Fibroblast of the aortic adventitia (primary cell): ENCODE data around the gene MRRF. TPM values are rescaled to one million over a fixed set of nuclear protein-coding genes. Genes with fewer than 3 reads are reported as not detected.

Source experiments
- DNase-seq: peaks from one replicate; pipeline ENCODE4 v3.0.0-alpha.2; 2010; ENCODE audit warnings: low read depth
- H3K4me3 ChIP-seq: 2 replicates; pipeline ENCODE4 v1.5.1; 2011; ENCODE audit warnings: low read depth, mild to moderate bottlenecking, control low read depth, low read length, moderate library complexity
- total RNA-seq: library from RNA; depleted of rRNA; stranded (reverse); fragments of >200 nt; gene quantifications from 2 replicates; pipeline ENCODE4 v1.2.3, GENCODE V29; 2012; ENCODE audit warnings: low replicate concordance
- TF ChIP-seq, protein P1 (sequence below): IDR thresholded peaks from 2 replicates; pipeline ENCODE4 v1.5.1; 2011; ENCODE audit warnings: mild to moderate bottlenecking, low read length, control low read depth, inconsistent platforms; ENCODE audit not compliant: insufficient read depth

The MRRF gene
- total RNA-seq, 1 donor = 40.0 TPM

DNA sequence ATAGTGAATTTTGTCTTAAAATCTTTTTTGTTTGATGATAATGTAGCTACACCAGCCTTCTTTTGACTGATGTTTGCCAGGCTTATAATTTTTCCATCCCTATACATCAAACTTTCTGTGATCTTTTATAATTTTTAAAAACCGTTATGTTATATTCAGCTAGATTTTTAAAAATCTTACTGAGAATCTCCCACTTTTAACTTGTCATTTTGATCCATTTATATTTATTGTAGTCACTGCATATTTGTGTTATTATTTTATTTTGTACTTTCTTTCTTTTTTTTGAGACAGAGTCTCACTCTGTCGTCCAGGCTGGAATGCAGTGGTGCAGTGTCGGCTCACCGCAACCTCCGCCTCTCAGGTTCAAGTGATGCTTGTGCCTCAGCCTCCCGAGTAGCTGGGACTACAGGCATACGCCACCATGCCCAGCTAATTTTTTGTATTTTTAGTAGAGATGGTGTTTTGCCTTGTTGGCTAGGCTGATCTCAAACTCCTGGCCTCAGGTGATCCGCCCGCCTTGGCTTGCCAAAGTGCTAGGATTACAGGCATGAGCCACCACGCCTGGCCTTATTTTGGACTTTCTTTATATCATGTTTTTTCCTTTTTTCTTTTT, 12.7 kb downstream of the MRRF start:
- no peak for DNase-seq
- TF ChIP-seq, protein P1, sequence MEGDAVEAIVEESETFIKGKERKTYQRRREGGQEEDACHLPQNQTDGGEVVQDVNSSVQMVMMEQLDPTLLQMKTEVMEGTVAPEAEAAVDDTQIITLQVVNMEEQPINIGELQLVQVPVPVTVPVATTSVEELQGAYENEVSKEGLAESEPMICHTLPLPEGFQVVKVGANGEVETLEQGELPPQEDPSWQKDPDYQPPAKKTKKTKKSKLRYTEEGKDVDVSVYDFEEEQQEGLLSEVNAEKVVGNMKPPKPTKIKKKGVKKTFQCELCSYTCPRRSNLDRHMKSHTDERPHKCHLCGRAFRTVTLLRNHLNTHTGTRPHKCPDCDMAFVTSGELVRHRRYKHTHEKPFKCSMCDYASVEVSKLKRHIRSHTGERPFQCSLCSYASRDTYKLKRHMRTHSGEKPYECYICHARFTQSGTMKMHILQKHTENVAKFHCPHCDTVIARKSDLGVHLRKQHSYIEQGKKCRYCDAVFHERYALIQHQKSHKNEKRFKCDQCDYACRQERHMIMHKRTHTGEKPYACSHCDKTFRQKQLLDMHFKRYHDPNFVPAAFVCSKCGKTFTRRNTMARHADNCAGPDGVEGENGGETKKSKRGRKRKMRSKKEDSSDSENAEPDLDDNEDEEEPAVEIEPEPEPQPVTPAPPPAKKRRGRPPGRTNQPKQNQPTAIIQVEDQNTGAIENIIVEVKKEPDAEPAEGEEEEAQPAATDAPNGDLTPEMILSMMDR = no peak
- no peak overlapping the region for H3K4me3 ChIP-seq

DNA sequence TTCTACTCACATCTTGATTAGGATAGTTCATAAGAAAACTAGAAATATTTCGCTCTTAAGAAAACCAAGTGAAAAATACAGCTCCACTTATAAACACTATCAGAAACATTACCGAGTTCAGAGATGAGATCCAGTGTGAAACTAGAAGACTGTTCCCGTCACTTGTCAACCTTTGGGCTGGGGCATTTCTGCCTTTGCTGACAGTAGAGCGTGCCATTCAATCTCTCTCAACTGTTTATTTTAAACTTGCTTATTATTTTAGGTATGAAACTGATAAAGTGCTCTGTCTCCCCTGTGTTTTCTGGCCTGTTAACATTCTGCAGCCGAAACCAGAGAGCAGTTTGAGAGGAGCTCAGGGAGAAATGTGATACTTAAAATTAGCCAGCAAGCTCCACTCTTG, 16.7 kb downstream of the MRRF start:
- no peak for DNase-seq
- TF ChIP-seq, protein P1 = no peak
- H3K4me3 ChIP-seq = no peak overlapping the region

DNA sequence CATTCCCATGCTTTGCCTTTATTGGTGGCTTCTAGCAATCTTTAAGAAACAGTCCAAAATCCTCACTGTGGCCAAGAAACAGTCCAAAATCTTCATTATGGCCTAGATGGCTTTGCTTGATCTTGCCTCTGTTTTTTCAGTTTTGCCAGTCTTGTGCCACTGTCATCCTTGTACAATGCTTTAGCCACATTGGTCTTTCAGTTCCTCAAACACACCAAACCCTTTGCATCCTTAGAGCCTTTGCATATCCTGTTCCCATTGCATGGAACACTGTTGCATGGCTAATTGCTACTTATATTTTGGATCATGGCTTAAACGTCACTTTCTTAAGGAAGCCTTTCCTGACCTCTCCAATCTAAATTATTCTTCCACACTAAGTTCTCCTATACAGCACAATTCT, 22.1 kb downstream of the MRRF start:
- H3K4me3 ChIP-seq = no peak overlapping the region
- TF ChIP-seq, protein P1 = no peak
- no peak for DNase-seq

DNA sequence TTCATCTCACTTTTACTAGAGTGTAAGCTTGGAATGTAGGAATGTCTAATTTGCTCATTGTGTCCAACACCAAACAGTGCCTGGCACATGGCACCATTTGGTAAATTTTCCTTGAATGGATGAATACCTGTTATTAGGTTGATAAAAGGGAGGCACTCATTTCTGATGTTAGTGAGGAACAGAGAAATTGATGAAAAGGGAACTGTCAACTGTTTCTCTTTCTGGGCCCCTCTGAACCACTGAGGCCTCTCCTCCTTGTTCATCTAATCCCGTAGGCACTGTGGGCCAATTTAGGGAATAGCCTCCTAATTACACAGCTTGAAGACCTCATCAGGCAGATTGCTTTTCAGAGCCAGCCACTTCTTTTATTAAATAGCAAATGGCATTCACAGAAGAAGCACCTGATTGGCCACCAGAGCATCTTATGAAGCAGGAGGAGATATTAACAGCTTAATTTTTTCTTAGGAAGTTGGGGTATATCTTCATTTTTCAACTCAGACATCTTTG, 22.6 kb downstream of the MRRF start:
- DNase-seq = no peak
- H3K4me3 ChIP-seq = no peak overlapping the region
- TF ChIP-seq, protein P1 = no peak

DNA sequence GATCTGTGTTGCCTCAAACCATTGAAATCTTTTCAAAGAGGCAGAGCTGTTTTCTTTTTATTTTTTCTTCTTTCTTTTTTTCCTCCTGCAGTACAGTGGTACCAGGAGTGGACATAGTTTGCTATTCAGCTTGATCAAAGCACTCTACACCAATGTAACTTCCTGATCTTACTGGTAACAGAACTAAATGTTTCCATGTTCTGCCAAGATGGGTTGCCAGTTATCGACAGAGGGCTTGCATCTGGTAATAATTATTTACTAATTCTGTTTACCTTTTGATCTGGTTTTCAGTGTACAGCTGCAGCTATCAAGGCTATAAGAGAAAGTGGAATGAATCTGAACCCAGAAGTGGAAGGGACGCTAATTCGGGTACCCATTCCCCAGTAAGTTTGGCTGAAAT, 26.8 kb downstream of the MRRF start:
- TF ChIP-seq, protein P1 = no peak
- no peak for DNase-seq
- no peak overlapping the region for H3K4me3 ChIP-seq

DNA sequence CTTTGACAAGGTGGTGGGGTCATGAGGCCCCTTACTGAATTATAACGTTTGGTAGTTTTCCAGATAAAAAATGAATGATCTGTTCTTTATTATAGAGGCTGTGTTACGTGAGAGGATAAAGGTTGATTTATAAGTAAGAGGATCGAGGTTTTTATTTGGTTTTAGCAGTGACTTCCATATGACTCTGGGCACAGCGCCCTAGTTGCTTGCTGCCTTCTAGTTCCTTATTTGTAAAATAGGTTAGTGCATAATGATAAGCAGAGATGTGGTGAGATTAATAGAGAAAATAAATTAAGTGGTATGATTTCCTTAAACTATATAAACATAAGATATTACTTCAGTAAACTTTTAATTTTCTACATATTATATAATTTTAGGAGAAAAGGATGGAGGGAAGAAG, 29.8 kb downstream of the MRRF start:
- no peak for DNase-seq
- H3K4me3 ChIP-seq = no peak overlapping the region
- TF ChIP-seq, protein P1 = no peak

DNA sequence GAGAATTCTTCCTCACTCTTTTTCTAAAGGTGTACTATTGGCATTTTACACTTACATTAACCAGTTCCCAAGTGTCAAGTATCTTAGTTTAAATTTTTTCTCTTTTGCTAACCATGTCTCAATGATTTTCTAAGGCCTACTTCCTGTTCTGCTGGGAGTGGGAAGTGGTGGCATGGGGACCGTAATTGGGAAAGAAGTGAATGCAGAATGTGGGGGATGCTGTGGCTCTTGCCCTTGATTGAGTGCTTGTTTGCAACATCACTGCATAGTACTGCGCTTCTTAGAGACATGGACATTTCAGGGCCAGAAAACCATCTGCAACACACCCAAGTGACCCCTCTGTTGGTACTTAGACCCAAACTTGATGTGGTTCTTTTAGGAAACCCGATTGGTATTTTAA, 32.8 kb downstream of the MRRF start:
- no peak overlapping the region for H3K4me3 ChIP-seq
- no peak for DNase-seq
- TF ChIP-seq, protein P1 = no peak
